MM.1S (cell line): ENCODE data around the gene CDHR1.

Experiments used
- CTCF ChIP-seq: fragments of 300-600 bp; sonication (generic); IDR thresholded peaks from 2 replicates; pipeline ENCODE4 v1.5.1; 2016; ENCODE audit warnings: antibody characterized with exemption, low read length, mixed read lengths
- EZH2 ChIP-seq: fragments of 300-600 bp; sonication (generic); optimal IDR thresholded peaks from 2 replicates; pipeline ENCODE3; 2017; ENCODE audit warnings: low read depth, mild to moderate bottlenecking, antibody characterized with exemption, low read length, mixed read lengths
- EZH2phosphoT487 ChIP-seq: fragments of 300-600 bp; sonication (generic); IDR thresholded peaks from 2 replicates; pipeline ENCODE4 v1.6.1; 2018; ENCODE audit warnings: antibody characterized with exemption, low read length

GRCh38 chr10:84235096-84235495 is 40.8 kb downstream of the CDHR1 start:
- TF ChIP-seq CTCF (no peak), EZH2phosphoT487 (no peak), EZH2 (no peak)
